Subcutaneous adipose tissue (tissue), 4 donors: ENCODE data around the gene MAP1LC3B. TPM values are rescaled to one million over a fixed set of nuclear protein-coding genes. Genes with fewer than 3 reads are reported as not detected.

ENCODE experiments used
- total RNA-seq, 4 donors: library from RNA; depleted of rRNA; stranded (reverse); fragments of >200 nt; gene quantifications; one replicate each; pipeline ENCODE4 v1.1.0, GENCODE V29; 2016
- TF ChIP-seq, protein P1 (sequence below): fragments of 450-650 bp; IDR thresholded peaks from one replicate; pipeline ENCODE4 v1.5.1; 2016; ENCODE audit warnings: low read depth, mild to moderate bottlenecking, control low read depth, antibody characterized with exemption, moderate library complexity

MAP1LC3B gene
- 100 to 1,000 TPM in 2 of 4 donors, 10 to 100 TPM in 2; 81.7 to 172 (median 101) TPM for total RNA-seq

DNA sequence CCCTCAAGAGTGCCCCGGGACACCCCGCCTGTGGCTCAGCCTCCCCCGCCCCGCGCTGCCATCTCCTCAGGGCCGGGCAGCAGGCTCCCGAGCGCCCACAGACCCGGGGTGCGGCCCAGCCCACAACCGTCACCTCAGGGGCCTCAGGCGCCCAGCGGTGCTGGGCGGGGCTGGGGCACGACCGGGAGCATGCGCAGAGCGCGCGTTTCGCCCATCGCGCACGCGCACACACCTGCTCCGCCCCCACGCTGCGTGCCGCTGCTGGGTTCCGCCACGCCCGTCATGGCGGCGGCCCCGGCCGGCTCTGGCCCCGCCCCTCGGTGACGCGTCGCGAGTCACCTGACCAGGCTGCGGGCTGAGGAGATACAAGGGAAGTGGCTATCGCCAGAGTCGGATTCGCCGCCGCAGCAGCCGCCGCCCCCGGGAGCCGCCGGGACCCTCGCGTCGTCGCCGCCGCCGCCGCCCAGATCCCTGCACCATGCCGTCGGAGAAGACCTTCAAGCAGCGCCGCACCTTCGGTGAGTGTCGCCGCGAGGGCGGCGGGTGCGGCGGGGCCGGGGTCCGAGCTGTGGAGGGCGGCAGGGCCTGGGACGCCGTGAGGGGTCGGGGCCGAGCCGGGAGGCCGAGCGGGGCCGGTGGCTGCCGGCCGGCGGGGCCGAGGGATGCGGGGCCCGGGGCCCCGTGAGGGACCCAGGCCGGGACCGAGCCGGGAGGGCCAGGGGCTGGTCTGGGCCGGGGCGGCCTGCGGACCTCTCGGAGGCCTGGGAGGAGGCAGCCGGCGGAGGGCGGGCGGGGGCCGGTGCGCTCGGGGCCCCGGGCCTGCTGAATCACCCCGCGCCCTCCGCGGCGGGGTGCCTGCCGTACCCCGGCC, at the start of gene MAP1LC3B:
Gene MAP1LC3B (plus strand): TSS at position 387 of the 871 bp plus-strand sequence. CDS start 92 bp downstream, at position 479.
- TF ChIP-seq, protein P1, sequence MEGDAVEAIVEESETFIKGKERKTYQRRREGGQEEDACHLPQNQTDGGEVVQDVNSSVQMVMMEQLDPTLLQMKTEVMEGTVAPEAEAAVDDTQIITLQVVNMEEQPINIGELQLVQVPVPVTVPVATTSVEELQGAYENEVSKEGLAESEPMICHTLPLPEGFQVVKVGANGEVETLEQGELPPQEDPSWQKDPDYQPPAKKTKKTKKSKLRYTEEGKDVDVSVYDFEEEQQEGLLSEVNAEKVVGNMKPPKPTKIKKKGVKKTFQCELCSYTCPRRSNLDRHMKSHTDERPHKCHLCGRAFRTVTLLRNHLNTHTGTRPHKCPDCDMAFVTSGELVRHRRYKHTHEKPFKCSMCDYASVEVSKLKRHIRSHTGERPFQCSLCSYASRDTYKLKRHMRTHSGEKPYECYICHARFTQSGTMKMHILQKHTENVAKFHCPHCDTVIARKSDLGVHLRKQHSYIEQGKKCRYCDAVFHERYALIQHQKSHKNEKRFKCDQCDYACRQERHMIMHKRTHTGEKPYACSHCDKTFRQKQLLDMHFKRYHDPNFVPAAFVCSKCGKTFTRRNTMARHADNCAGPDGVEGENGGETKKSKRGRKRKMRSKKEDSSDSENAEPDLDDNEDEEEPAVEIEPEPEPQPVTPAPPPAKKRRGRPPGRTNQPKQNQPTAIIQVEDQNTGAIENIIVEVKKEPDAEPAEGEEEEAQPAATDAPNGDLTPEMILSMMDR, result no peak

DNA sequence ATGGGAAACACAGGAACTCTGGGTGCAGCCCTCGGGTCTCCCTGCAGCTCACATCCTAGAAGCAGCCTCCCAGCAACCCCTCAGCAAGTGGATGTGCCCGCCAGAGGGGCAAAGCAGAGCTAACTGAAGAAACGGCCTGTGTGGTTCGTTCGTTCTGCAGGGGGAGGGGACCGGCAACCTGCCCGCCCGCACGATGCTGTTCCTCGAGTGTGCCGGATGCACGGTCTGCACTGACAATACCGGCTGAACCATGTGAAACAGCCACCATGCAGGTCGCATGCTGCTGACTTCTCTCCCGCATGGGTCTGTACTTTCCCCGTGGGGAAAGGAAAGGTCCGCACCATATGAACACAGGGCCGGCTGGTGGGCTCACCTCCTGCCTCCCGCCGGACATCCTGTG, 49.6 kb upstream of the MAP1LC3B start:
- TF ChIP-seq, protein P1, result no peak

DNA sequence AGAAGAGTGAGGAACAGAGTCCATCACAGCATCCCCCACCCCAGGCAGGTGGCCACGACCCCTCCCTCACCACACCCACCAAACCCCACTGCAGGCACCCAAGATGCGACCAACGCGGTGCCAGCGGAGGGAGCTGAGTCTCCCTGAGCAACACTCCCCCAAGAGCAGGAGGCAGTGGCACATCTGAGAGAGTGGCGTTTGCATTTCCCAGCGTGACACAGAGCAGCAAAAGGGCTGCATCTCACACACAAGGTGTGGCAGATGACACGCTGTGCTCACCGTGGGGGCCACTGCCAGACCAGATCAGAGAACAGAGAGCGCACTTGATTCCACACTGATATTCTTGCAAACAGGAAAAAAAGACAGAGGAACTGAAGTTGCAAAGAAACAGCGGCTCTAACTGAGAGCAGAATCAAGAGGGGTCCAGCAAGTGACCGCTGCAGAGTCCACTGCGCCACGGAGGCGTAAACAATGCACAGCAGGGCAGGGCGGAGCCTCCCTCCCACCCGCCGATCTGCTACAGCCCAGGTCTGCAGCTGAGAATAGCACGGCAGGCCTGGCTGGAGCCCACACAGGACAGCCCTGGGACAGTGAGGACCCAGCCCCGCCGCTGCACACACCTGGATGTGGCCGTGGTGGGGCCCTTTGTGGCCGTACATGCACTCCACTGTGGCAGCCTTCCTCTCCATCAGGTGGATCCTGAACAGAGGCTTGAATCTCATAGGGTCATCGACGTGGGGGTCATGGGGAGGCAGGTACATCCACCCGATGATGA, 49.0 kb upstream of the MAP1LC3B start:
- TF ChIP-seq, protein P1, result no peak

DNA sequence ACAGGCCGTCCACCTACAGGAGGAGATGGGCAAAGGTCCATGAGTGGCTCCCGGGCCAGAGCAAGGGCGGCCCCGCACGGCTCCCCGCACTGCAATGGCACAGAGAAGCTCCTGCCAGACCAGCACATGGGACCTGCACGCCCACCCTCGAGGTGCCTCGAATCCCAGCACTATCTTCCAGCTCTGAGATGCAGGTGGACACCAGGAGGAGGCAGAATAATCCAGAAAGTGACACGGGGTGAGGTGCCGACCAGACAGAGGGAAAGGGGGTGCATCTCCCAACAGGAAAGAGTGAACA, 48.4 kb upstream of the MAP1LC3B start:
- TF ChIP-seq, protein P1, result no peak

DNA sequence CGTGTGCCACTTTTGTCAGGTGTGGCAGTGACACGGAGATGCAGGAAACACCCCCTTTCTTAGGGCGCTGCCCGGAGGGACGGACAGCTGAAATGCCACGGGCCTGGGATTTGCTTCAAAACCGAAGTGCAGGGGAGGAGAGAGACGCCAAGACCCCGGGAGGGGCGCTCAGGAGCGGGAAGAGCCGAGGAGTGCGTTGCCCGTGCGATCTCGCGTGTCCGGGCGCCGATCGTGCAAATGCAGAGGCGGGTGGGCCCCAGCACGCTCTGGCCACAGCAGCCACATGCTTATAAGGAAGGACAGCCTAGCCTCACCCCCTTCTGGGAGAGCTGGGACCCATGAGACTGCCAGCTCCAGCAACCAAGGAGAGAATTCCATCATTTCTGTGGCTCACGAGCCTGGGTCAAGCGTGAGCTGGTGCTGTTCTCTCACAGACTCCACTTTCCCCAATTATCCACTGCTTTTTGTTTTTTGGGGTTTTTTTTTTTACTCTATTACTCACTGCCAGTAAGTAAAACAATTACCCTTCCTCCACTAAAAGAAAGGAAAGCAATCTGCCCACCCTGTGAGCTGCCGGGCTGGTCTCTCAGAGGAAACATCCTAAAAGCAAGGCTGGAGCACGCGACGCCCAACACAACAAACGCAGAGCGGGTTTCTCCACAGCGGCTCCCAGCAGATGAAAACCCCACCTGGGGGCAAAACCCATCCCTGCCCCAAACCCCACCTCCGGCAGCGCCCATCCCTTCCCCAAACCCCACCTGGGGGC, 47.8 kb upstream of the MAP1LC3B start:
- TF ChIP-seq, protein P1, result no peak

DNA sequence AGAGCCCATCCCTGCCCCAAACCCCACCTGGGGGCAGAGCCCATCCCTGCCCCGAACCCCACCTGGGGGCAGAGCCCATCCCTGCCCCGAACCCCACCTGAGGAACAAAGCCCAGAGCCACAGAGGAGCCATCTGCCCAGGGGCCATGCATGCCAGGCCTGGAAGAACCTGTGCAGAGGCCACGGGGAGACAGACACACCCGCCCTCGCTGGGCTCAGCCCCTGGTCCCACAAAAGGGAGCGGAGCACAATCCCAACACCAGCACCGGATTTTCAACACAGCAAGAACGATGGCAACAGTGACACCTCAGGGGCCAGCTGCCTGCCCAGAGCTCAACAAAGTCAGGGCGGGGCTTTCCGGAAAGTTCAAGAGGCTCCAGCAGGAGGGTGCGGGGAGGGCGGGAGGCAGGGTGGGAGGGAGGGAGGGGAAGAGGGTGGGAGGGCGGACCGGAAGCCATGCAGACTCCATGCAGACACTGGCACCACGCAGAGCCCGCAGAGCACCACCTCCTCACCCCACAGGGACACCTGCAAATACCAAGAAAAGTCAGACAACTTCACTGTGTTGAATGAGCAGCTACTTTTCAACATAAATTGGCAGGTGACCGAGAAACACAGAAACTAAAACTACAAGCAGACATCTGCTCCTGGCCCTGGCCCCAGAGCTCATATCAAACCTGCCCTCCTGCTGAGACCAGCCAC, 47.1 kb upstream of the MAP1LC3B start:
- TF ChIP-seq, protein P1, result no peak
